Stimulated activated CD4-positive, alpha-beta T cell treated with anti-CD3 and anti-CD28 coated beads, TNF-alpha, amount 100 ng/mL, for 1 hour (primary cell): Measurements from ENCODE around the gene DSTYK.

Experiments used
- DNase-seq, 3 donors: peaks; one replicate each; pipeline ENCODE4 v3.0.0-alpha.2; 2020; ENCODE audit warnings: low read depth in 3 of 3, low spot score in 1 of 3

The DSTYK gene

DNA sequence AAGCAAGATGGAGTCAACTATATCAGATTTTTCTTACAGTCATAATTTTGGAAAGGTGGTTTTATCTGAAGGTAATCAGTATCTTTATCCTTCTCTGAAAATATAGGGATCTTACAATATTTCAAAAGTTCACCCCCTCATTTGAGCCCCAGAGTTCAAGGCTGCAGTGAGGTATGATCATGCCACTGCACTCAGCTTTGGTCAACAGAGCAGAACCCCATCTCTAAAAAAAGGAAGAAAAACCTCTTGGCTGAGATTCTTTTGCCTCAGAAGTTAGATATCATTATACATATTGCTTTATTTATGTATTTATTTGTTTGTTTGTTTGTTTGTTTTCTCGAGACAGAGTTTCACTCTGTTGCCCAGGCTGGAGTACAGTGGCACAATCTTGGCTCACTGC is 78.2 kb downstream of the DSTYK start:
- no peak for DNase-seq

GRCh38 chr1:205129447-205130029 is 82.0 kb downstream of the DSTYK start:
- no peak for DNase-seq

GRCh38 chr1:205128050-205128449 is 83.5 kb downstream of the DSTYK start:
- DNase-seq: no peak

- DNase-seq: no peak
Observed at GRCh38 chr1:205127646-205128045, 83.9 kb downstream of the DSTYK start.

GRCh38 chr1:205124726-205125125 is 86.8 kb downstream of the DSTYK start:
- DNase-seq: no peak

- DNase-seq: no peak
Observed at GRCh38 chr1:205122489-205122882, 89.0 kb downstream of the DSTYK start.

DNA sequence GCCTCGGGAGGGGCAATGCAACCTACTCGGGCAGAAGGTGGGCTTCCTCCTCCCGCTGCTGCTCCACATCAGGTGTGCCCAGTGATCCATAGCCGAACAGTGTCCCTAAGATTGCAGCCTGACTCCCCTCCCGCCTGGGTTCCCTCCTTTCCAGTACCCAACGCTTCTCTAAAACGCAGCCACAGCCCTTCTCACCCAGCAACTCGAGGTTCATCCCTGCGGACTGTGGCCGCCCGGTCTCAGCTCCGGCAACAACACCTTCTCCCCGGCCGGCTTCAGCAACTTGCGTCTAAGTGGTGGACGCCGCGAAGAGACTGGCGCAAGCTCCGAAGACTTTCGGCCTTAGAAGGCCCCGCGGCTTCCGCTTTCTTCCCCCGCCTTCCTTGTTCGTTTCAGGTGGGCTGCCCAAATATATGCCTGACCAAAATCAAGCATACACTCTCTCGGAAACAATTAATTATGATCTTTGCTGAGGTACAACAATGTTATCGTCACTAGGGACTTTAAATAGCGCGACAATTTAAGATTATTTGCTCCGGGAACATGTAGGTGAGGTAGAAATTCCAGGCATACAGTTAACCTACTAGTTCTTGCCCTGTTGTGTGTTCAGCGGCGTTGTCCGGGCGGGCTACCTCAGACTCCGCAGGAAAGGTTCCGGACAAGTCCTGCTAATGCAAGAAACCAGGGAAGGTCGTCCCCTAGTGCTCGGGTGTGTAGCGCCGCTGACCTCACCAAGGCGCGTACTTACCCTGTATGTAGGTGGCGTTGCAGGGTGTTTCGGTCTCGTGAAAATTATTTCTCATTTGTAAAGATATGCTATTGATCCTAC is 89.6 kb downstream of the DSTYK start, which contains the start of gene RBBP5:
RBBP5 (minus strand) TSS at position 319 of the 829 bp plus-strand sequence; CDS start at position 214, 105 bp downstream.
- DNase-seq: peak; percentile 92 to 93 (median 93)

DNA sequence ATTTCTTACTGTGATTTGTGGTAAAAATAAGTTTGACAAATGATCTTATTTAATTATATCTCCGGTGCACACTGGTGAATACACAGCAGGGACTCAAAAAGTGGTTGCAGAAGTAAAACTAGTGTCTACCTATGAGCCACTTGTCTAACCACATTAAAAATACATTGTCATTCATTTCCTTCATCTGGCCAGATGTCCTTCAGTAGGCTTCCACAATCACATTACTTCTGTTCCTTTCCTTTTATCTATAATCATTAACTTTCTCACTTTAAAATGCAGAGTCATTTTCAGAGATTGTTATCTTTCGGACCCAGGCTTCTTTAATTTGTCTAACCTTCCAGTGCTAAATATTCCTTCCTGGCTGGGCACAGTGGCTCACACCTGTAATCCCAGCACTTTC is 92.8 kb downstream of the DSTYK start:
- no peak for DNase-seq

- no peak for DNase-seq
Observed at GRCh38 chr1:205111354-205111753, 100.1 kb downstream of the DSTYK start.

GRCh38 chr1:205109711-205110110 is 101.8 kb downstream of the DSTYK start:
- no peak for DNase-seq

- DNase-seq: no peak
Observed at GRCh38 chr1:205109269-205109668, 102.2 kb downstream of the DSTYK start.

- DNase-seq: no peak
Observed at GRCh38 chr1:205108464-205108863, 103.0 kb downstream of the DSTYK start.

GRCh38 chr1:205107327-205107726 is 104.2 kb downstream of the DSTYK start:
- DNase-seq: no peak

- DNase-seq: no peak
Observed at GRCh38 chr1:205102404-205102803, 109.1 kb downstream of the DSTYK start.

GRCh38 chr1:205098242-205098641 is 113.3 kb downstream of the DSTYK start:
- DNase-seq: no peak

DNA sequence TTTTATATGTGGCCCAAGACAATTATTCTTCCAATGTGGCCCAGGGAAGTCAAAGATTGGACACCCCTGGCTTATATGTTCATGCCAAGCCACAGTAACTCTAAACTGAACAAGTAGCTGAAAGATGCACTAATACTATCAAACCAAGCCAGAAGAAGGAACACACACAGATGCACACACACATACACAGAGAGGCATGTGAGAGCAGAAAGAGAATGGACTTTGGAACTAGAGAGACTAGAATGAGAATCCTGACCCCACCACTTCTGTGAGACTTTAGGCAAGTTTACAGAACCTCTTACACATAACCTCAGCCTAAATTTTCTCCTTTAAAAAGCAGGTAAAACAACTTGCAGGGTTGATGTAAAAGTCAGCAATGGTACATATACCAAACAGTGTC is 116.1 kb downstream of the DSTYK start:
- no peak for DNase-seq
